Measurements from ENCODE around the gene CD164.
"Not testable (repeated sequence)": the region's sequence is repeated elsewhere in the genome, so short reads cannot be mapped to it uniquely, and the experiment has no call there.

CD164 gene

DNA sequence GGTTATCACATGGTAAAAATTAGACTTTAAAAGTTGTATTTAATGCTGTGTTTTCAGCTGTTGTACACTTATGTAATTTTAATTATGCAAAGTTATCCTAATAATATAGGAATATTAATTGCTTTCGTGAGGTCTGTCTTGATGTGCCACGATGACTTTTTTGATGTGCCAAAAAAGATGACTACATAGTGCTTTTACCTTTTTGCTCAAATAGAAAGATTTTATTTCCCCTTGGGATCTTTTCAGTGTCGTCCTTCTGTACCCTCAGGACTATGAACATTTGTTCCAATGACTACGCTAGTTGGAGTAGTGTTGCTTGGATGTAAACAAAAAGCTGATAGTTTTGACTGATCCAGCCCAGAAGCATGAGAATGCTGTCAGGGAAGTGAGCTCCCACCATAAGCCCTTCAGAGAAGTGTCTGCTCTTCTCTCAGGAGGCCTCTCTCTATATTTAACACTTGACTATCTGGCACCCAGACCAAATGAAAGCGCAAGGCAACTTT is 1.2 kb upstream of the CD164 start:
- Mint-ChIP-seq H3K27me3 (no peaks in the 10 kb centered on the region), H3K9me3 (no peaks in the 10 kb centered on the region), H3K27ac (peak overlapping the region; percentile 100), H3K4me1 (peaks cover 29% of the 10 kb centered on the region), H3K4me3 (peak overlapping the region; percentile 98), H3K36me3 (peaks cover 22% of the 10 kb centered on the region)
- ATAC-seq: no peak

DNA sequence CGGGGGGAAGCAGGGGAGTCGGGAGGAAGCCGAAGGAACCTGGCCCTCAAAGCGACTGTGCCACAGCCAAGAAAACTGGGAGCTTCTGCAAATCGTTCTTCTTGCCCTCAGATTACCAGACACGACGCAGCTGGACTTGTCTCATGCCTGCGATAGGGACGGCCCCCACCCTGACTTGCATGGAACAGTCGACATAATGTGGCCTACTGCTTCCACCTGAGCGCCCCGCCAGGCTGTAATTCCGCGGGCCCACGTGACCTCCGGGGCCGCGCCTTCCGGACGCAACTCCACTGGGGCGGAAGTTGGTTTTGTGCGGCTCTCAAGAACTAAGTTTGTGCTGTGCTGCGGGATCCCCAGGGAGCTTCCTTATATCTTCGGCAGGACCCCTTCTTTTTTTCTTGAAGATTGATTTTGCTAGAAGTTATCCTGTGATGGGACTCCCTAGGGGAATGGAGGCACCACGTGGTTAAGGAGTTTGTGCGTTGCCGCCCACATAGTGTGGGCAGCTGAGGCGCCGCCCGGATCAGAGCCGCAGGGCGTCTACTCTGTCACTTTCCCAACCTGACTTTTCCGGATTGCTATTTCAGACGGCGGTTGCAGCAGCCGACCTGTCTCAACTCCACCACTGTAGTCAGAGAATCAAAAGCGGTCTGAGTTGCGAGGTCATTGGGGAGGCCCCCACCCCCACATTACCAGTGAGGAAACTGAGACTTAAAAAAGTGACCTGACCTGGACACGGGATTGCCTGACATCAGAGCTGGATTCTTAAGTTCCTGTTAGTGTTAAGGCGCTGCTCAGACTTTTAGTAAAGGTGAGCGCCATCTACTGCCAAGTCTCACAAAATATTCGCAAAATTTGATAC is 540 bp upstream of the CD164 start:
- H3K9me3 Mint-ChIP-seq: no peaks in the 10 kb centered on the region
- H3K36me3 Mint-ChIP-seq: peaks cover 28% of the 10 kb centered on the region
- no peaks in the 10 kb centered on the region for H3K27me3 Mint-ChIP-seq
- peaks cover 36% of the 10 kb centered on the region for H3K4me1 Mint-ChIP-seq
- ATAC-seq: peak; percentile 89
- peak overlapping the region; percentile 98 for H3K4me3 Mint-ChIP-seq
- peak overlapping the region; percentile 100 for H3K27ac Mint-ChIP-seq

DNA sequence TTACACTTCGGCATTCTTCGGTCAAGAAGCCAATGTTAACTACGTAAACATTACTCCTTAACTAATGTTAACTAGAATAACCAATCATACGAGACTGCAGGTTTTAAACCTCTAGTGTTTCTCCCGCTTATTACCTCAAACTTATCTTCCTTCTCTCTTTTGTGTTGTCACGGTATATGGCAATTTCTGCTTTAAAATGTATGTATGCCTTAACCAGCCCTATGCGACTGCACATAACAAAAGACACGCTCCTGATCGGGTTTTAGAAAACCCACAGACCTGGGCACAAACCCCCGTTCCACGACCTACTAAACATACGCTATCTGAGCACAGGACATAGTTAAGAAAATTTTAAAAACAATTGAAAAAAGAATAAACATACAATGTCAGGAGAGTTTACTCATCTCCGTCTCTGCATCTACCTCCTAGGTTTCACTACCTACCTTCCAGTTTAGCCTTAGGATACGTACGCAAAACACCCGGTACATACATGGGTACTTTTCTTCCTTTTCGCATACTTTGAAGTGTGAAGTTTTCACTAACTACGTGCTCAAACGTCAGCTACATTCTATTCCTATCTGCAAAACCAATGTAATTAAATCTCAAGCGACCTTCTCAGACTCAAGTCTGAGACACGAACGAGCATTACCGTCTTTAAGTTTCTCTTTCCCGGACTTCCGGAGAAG is 1.1 kb downstream of the CD164 start:
- Mint-ChIP-seq H3K27ac (peak overlapping the region; percentile 100), H3K27me3 (no peaks in the 10 kb centered on the region), H3K9me3 (no peaks in the 10 kb centered on the region), H3K4me3 (peak overlapping the region; percentile 98), H3K4me1 (peaks cover 40% of the 10 kb centered on the region), H3K36me3 (peaks cover 34% of the 10 kb centered on the region)
- no peak for ATAC-seq

DNA sequence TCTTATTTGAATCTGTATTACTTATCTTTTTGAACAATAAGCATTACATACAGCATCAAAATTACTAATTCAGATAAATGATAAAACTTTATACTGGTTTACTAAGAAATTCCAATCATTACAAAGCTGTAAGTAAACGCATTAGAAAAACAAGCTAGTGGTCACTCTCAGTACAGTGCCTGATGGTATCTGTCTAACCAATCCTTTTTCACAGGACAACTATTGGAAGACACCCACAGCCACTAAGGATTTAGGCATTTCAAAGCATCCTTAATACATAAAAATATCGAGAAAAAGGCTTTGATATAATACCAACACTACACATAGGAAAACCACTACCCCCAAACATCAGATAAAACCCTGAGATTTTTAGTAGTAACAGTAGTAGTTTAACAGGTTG is 2.6 kb downstream of the CD164 start:
- H3K36me3 Mint-ChIP-seq: peaks cover 45% of the 10 kb centered on the region
- peaks cover 50% of the 10 kb centered on the region for H3K4me1 Mint-ChIP-seq
- no peaks in the 10 kb centered on the region for H3K27me3 Mint-ChIP-seq
- ATAC-seq: no peak
- peak overlapping the region; percentile 98 for H3K4me3 Mint-ChIP-seq
- H3K27ac Mint-ChIP-seq: peak overlapping the region; percentile 100
- no peaks in the 10 kb centered on the region for H3K9me3 Mint-ChIP-seq

DNA sequence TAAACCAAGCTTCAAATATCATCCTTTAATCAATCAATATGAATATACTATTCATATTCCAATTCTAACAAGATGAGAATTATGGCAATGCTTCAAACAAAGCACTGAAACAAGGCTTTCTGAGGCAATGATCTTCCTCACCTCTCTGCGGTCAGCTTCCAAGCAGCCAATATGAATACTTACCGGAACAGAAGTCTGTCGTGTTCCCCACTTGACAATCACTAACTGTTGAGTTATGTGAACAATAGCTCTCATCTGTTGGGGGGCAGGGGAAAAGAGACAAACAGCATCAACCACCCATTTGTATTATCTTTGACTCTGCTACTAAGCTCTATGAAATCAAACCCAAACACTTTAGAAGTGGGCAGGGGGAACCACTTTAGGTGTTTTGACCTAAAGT is 4.5 kb downstream of the CD164 start:
- no peak overlapping the region for H3K27ac Mint-ChIP-seq
- ATAC-seq: no peak
- H3K4me1 Mint-ChIP-seq: peaks cover 68% of the 10 kb centered on the region
- H3K4me3 Mint-ChIP-seq: no peak overlapping the region
- H3K9me3 Mint-ChIP-seq: no peaks in the 10 kb centered on the region
- H3K36me3 Mint-ChIP-seq: peaks cover 62% of the 10 kb centered on the region
- H3K27me3 Mint-ChIP-seq: no peaks in the 10 kb centered on the region

DNA sequence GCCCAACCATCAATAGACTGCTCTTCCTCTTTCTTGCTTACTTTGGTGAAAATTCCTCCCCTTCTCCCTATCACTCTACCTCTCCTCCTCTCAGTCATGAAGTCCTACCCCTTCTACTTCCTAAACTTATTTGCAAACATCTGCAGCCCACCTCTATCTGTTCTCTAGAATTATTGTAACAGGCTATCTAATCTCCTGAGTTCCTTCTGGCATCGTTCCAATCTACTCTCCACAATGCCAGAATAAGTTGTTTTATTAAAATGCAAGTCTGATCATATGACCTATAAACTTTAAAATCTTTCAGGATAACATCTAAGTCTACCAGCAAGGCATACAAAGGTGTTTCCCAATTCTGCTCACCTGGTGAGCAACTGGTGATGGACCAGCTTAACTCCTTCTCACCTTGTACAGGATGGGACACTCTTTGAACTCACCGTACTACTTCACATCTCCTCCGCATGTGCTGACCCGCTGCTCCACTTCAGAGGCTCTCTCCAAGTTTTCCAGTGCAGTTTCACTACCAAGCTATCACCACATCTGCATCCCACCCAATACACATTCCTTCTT is 7.9 kb downstream of the CD164 start:
- ATAC-seq: no peak
- H3K36me3 Mint-ChIP-seq: peaks cover 69% of the 10 kb centered on the region

DNA sequence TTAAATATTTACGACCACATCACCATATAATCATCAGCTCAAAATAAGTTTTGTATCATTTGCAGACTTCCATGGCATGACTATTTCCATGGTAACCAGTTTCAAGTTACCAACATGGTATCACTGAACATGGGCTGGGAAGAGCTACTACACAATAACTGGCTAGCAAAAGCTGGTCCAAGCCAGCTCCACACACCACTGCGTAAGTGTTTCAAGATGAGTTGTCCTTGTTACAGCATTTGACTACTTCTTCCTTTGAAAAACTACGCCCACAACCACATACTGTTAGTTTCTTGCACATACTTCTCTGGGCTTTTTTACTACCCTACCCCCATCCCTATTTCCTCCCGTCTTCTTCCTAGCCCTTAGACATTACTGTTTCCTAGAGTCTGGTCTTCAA is 8.5 kb downstream of the CD164 start:
- Mint-ChIP-seq H3K27me3 (no peaks in the 10 kb centered on the region), H3K4me1 (peaks cover 55% of the 10 kb centered on the region), H3K4me3 (peak overlapping the region; percentile 66), H3K9me3 (no peaks in the 10 kb centered on the region), H3K27ac (peak overlapping the region; percentile 71), H3K36me3 (peaks cover 65% of the 10 kb centered on the region)
- ATAC-seq: peak; percentile 99

More for the DNA sequence above, 7.9 kb downstream of the CD164 start:
- Mint-ChIP-seq H3K9me3 (no peaks in the 10 kb centered on the region), H3K27ac (peak overlapping the region; percentile 71), H3K27me3 (no peaks in the 10 kb centered on the region), H3K4me1 (peaks cover 62% of the 10 kb centered on the region), H3K4me3 (peak overlapping the region; percentile 6)

DNA sequence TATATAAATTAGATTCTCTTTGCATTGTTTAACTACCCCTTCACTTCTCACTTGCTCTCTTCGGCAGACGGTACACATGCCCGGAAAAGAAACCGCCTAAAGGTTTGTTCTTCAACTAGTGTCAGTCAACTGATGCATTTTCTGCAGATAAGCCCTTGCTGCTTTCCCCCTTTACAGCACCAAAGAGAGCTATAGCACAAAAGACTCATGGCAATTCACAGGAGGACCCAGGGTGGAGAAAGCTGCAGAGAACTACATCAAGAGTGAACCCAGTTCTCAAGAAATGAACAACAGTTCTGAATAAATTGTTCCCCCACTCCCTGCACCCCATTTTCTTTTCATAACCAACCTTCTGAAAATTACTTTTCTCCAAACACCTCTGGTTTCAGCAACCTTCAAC is 8.9 kb downstream of the CD164 start:
- ATAC-seq: peak; percentile 55
- no peaks in the 10 kb centered on the region for H3K27me3 Mint-ChIP-seq
- peak overlapping the region; percentile 71 for H3K27ac Mint-ChIP-seq
- H3K4me1 Mint-ChIP-seq: peaks cover 51% of the 10 kb centered on the region
- no peaks in the 10 kb centered on the region for H3K9me3 Mint-ChIP-seq
- H3K36me3 Mint-ChIP-seq: peaks cover 64% of the 10 kb centered on the region
- H3K4me3 Mint-ChIP-seq: peak overlapping the region; percentile 66

DNA sequence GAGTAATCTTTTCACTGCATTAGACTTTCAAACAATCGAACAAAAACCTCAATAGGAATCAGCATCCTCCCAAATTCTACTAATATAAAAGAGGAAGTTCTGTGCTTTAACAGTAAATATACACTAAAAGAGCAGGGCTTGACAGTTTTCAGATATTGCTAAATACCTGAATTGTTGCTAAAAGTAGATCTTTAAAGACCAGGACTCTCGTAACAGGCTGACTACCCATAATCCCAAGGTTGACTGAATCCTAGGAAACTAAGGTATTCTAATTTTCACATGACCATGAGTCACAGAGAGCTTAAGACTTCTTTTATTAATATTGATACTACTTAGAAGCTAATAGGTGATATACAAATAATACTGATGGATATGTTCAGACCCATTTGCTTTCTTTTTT is 10.1 kb downstream of the CD164 start:
- H3K9me3 Mint-ChIP-seq: no peaks in the 10 kb centered on the region
- H3K36me3 Mint-ChIP-seq: peaks cover 59% of the 10 kb centered on the region
- H3K4me1 Mint-ChIP-seq: peaks cover 44% of the 10 kb centered on the region
- ATAC-seq: no peak
- peak overlapping the region; percentile 71 for H3K27ac Mint-ChIP-seq
- H3K4me3 Mint-ChIP-seq: no peak overlapping the region
- H3K27me3 Mint-ChIP-seq: no peaks in the 10 kb centered on the region

DNA sequence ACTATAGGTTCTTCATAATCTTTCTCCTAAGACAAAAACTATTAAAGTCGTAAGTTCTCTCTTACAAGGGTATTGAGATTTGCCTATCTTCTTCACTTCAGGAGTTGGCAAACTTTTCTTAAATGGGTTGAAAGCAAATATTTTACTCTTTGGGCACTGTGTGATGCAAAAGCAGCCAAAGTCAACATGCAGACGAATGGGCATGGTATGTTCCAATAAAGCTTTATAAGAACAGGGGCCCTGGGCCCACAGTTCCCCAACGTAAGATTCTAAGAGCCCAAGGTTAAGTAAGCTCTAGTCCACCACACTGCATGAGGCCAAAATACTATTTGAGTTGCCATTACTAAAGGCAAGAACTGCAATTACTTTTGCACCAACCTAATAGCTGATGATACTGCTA is 11.5 kb downstream of the CD164 start:
- no peak overlapping the region for H3K27ac Mint-ChIP-seq
- H3K27me3 Mint-ChIP-seq: no peaks in the 10 kb centered on the region
- no peak for ATAC-seq
- no peaks in the 10 kb centered on the region for H3K9me3 Mint-ChIP-seq
- H3K4me3 Mint-ChIP-seq: no peak overlapping the region
- H3K36me3 Mint-ChIP-seq: peaks cover 58% of the 10 kb centered on the region
- H3K4me1 Mint-ChIP-seq: peaks cover 39% of the 10 kb centered on the region

DNA sequence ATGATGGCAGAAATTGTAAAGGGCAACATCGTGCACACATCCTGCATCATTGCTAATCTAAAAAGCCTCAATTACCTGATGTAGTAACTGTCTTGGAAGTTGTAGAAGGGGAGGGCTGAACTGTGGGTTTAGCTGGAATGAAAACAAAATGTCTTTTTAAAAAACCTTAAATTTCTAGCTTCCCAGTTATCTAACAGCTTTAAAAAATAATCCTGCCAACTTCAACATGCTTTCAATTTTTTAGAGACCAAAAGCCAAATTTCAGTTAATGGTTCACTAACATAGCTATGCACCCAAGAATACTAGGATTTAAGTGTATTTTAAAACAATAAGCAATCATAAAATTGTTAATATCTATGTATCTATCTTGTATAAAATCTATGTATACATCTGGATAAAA is 11.9 kb downstream of the CD164 start:
- no peaks in the 10 kb centered on the region for H3K9me3 Mint-ChIP-seq

DNA sequence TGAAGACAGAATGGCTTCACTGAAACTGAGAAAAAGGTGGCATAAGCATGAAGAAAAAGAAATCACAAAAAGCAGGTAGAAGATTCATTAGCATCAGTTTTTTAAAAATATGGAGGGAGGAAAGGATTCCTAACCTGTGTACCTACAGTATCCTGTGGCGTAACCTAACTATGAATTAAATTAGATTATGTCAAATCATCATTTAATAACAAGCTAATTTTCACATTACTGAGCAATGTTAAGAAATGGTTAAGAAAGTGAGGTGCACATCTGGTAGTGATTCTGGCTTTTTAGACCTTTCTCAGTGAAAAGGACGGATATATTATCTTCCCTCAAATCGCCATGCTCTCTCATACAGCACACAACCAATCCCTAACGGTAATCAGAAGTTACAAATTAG is 12.5 kb downstream of the CD164 start:
- peaks cover 57% of the 10 kb centered on the region for H3K36me3 Mint-ChIP-seq

More for the DNA sequence above, 11.9 kb downstream of the CD164 start:
- Mint-ChIP-seq H3K4me1 (peaks cover 38% of the 10 kb centered on the region), H3K36me3 (peaks cover 57% of the 10 kb centered on the region), H3K4me3 (no peak overlapping the region), H3K27me3 (no peaks in the 10 kb centered on the region), H3K27ac (no peak overlapping the region)
- no peak for ATAC-seq

DNA sequence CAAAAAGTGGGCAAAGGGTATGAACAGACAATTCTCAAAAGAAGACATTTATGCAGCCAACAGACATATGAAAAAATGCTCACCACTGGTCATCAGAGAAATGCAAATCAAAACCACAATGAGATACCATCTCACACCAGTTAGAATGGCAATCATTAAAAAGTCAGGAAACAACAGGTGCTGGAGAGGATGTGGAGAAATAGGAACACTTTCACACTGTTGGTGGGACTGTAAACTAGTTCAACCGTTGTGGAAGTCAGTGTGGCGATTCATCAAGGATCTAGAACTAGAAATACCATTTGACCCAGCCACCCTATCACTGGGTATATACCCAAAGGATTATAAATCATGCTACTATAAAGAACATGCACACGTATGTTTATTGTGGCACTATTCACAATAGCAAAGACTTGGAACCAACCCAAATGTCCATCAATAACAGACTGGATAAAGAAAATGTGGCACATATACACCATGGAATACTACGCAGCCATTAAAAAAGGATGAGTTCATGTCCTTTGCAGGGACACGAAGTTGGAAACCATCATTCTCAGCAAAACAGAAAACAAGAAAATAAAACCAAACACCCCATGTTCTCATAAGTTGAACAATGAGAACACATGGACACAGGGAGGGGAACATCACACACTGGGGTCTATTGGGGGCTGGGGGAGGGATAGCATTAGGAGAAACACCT is 17.7 kb downstream of the CD164 start:
- not testable (repeated sequence) for H3K4me3 Mint-ChIP-seq, H3K9me3 Mint-ChIP-seq, ATAC-seq, H3K27me3 Mint-ChIP-seq, H3K27ac Mint-ChIP-seq
- H3K4me1 Mint-ChIP-seq: peaks cover 16% of the 10 kb centered on the region
- peaks cover 74% of the 10 kb centered on the region for H3K36me3 Mint-ChIP-seq

More for the DNA sequence above, 12.5 kb downstream of the CD164 start:
- Mint-ChIP-seq H3K4me3 (no peak overlapping the region), H3K9me3 (peaks cover 1% of the 10 kb centered on the region), H3K4me1 (peaks cover 33% of the 10 kb centered on the region), H3K27me3 (no peaks in the 10 kb centered on the region), H3K27ac (no peak overlapping the region)
- ATAC-seq: no peak

DNA sequence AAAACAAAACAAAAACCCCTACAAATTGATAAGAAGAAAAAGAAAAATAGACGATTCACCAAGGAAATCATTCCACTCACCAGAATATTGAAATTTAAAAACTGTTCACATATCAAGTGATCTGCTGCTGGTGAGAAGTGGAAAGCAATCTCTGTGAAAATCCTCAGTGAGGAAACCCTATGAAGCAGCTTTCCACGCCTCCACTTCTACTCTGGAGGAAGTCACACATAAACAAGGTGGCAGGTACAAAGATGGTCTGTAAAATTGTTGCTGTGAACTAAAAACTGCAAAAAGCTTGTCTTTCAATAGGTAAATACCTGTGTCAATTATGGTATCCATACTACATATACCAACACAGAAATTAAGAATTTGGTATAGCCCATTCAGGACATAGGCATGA is 18.5 kb downstream of the CD164 start:
- Mint-ChIP-seq H3K27me3 (no peaks in the 10 kb centered on the region), H3K4me3 (no peak overlapping the region), H3K4me1 (peaks cover 16% of the 10 kb centered on the region), H3K27ac (no peak overlapping the region), H3K9me3 (peaks cover 2% of the 10 kb centered on the region), H3K36me3 (peaks cover 77% of the 10 kb centered on the region)
- no peak for ATAC-seq

All from stimulated activated memory B cell treated with anti-CD40 and anti-IgM and Interleukin-4, amounts not matched to agents 10 μg/mL and 1 μg/mL and 100 μg/mL, for 72 hours (primary cell).